ENCODE data around the gene BOC. TPM values are rescaled to one million over a fixed set of nuclear protein-coding genes. Genes with fewer than 3 reads are reported as not detected.
A peak's percentile ranks its signal among the peaks of the same experiment; 100 is the strongest.

Gene BOC
- total RNA-seq, 4 donors from 2014 or later, result 75.6 to 159 (median 105) TPM

GRCh38 chr3:113284453-113285050 lies 73.2 kb downstream of the BOC start:
- 58% methylated on average over 8 of the region's 12 CpGs for WGBS
- DNase-seq (ENCODE audit: low spot score in 2 of 2), result no peak
- TF ChIP-seq POLR2AphosphoS5 (IDR thresholded peaks at IDR 0.05), result no peak
- no peak for TF ChIP-seq EP300 (IDR thresholded peaks at IDR 0.05)
- no peak for TF ChIP-seq CTCF (IDR thresholded peaks at IDR 0.05)
- TF ChIP-seq POLR2A (IDR thresholded peaks at IDR 0.05), result no peak
- Histone ChIP-seq H3K27me3 (no peaks in the 10 kb centered on the region), H3K27ac (peak overlapping the region; percentile 80), H3K4me1 (peaks cover 44% of the 10 kb centered on the region), H3K36me3 (peaks cover 58% of the 10 kb centered on the region), H3K4me3 (no peak overlapping the region), H3K9me3 (no peaks in the 10 kb centered on the region)

GRCh38 chr3:113285226-113285625 lies 73.9 kb downstream of the BOC start:
- no peak for DNase-seq (ENCODE audit: low spot score in 2 of 2)
- Histone ChIP-seq H3K27me3 (no peaks in the 10 kb centered on the region), H3K36me3 (peaks cover 51% of the 10 kb centered on the region), H3K9me3 (no peaks in the 10 kb centered on the region), H3K4me1 (peaks cover 44% of the 10 kb centered on the region), H3K27ac (peak overlapping the region; percentile 80), H3K4me3 (no peak overlapping the region)
- WGBS, result 83% methylated on average over 1 of the region's 8 CpGs
- TF ChIP-seq CTCF (IDR thresholded peaks at IDR 0.05), result no peak
- no peak for TF ChIP-seq EP300 (IDR thresholded peaks at IDR 0.05)
- no peak for TF ChIP-seq POLR2A (IDR thresholded peaks at IDR 0.05)
- no peak for TF ChIP-seq POLR2AphosphoS5 (IDR thresholded peaks at IDR 0.05)

- Histone ChIP-seq H3K4me3 (no peak overlapping the region), H3K4me1 (peaks cover 44% of the 10 kb centered on the region), H3K27ac (peak overlapping the region; percentile 80), H3K36me3 (peaks cover 46% of the 10 kb centered on the region), H3K9me3 (no peaks in the 10 kb centered on the region), H3K27me3 (no peaks in the 10 kb centered on the region)
- WGBS, result 47% methylated on average over 3 of the region's 3 CpGs
- TF ChIP-seq EP300 (IDR thresholded peaks at IDR 0.05) (no peak), POLR2A (IDR thresholded peaks at IDR 0.05) (no peak), POLR2AphosphoS5 (IDR thresholded peaks at IDR 0.05) (no peak), CTCF (IDR thresholded peaks at IDR 0.05) (no peak)
- DNase-seq (ENCODE audit: low spot score in 2 of 2), result no peak
These were observed 74.4 kb downstream of the BOC start for GRCh38 chr3:113285741-113286140.

GRCh38 chr3:113286524-113286923 lies 75.2 kb downstream of the BOC start:
- Histone ChIP-seq H3K9me3 (no peaks in the 10 kb centered on the region), H3K4me1 (peaks cover 44% of the 10 kb centered on the region), H3K27ac (peak overlapping the region; percentile 80), H3K4me3 (no peak overlapping the region), H3K27me3 (no peaks in the 10 kb centered on the region), H3K36me3 (peaks cover 38% of the 10 kb centered on the region)
- 57% methylated on average over 6 of the region's 6 CpGs for WGBS
- TF ChIP-seq EP300 (IDR thresholded peaks at IDR 0.05) (no peak), CTCF (IDR thresholded peaks at IDR 0.05) (no peak), POLR2A (IDR thresholded peaks at IDR 0.05) (no peak), POLR2AphosphoS5 (IDR thresholded peaks at IDR 0.05) (no peak)
- no peak for DNase-seq (ENCODE audit: low spot score in 2 of 2)

GRCh38 chr3:113287111-113287802 lies 75.9 kb downstream of the BOC start:
- no peak for TF ChIP-seq EP300 (IDR thresholded peaks at IDR 0.05)
- TF ChIP-seq POLR2A (IDR thresholded peaks at IDR 0.05), result no peak
- TF ChIP-seq POLR2AphosphoS5 (IDR thresholded peaks at IDR 0.05), result no peak
- TF ChIP-seq CTCF (IDR thresholded peaks at IDR 0.05), result no peak
- Histone ChIP-seq H3K4me3 (no peak overlapping the region), H3K36me3 (peaks cover 31% of the 10 kb centered on the region), H3K9me3 (no peaks in the 10 kb centered on the region), H3K27me3 (no peaks in the 10 kb centered on the region), H3K4me1 (peaks cover 44% of the 10 kb centered on the region), H3K27ac (peak overlapping the region; percentile 80)
- WGBS, result 36% methylated on average over 10 of the region's 10 CpGs
- DNase-seq (ENCODE audit: low spot score in 2 of 2), result no peak
